ENCODE results near the gene ZGPAT. TPM values are rescaled to one million over a fixed set of nuclear protein-coding genes. Genes with fewer than 3 reads are reported as not detected.

The ZGPAT gene
- total RNA-seq, 1 donor = 11.8 TPM

- TF ChIP-seq CTCF (IDR thresholded peaks at IDR 0.05; ENCODE audit: insufficient read depth, low read length) = no peak
- no peak for DNase-seq (ENCODE audit: low read depth)
Observed at GRCh38 chr20:63689046-63690002, 18.5 kb upstream of the ZGPAT start.

GRCh38 chr20:63690003-63690897 lies 17.6 kb upstream of the ZGPAT start:
- no peak for DNase-seq (ENCODE audit: low read depth)
- no peak for TF ChIP-seq CTCF (IDR thresholded peaks at IDR 0.05; ENCODE audit: insufficient read depth, low read length)

More at GRCh38 chr20:63689046-63690002, 18.5 kb upstream of the ZGPAT start:
- no peak overlapping the region for H3K4me3 ChIP-seq (ENCODE audit: low read depth, low read length)

GRCh38 chr20:63690898-63691710 lies 16.7 kb upstream of the ZGPAT start:
- no peak for DNase-seq (ENCODE audit: low read depth)
- no peak for TF ChIP-seq CTCF (IDR thresholded peaks at IDR 0.05; ENCODE audit: insufficient read depth, low read length)
- H3K4me3 ChIP-seq (ENCODE audit: low read depth, low read length) = no peak overlapping the region

More at GRCh38 chr20:63690003-63690897, 17.6 kb upstream of the ZGPAT start:
- no peak overlapping the region for H3K4me3 ChIP-seq (ENCODE audit: low read depth, low read length)

GRCh38 chr20:63691711-63692435 lies 16.0 kb upstream of the ZGPAT start:
- no peak for TF ChIP-seq CTCF (IDR thresholded peaks at IDR 0.05; ENCODE audit: insufficient read depth, low read length)
- no peak for DNase-seq (ENCODE audit: low read depth)
- H3K4me3 ChIP-seq (ENCODE audit: low read depth, low read length) = no peak overlapping the region

- no peak overlapping the region for H3K4me3 ChIP-seq (ENCODE audit: low read depth, low read length)
- peak; percentile 17 for TF ChIP-seq CTCF (IDR thresholded peaks at IDR 0.05; ENCODE audit: insufficient read depth, low read length)
- DNase-seq (ENCODE audit: low read depth) = peak; percentile 13
Observed at GRCh38 chr20:63692436-63693082, 15.3 kb upstream of the ZGPAT start.
